H1 (cell line): ENCODE results near the gene MPV17. TPM values are rescaled to one million over a fixed set of nuclear protein-coding genes. Genes with fewer than 3 reads are reported as not detected.
"Not testable (repeated sequence)": the region's sequence is repeated elsewhere in the genome, so short reads cannot be mapped to it uniquely, and the experiment has no call there.

ENCODE experiments used
- CTCF ChIA-PET: fragments of 300-600 bp; sonication (Branson Sonifier 250); formaldehyde crosslinking; loops from one replicate; lab custom pipeline; 2021; ENCODE audit not compliant: partially characterized antibody; lab: Charles Lee
- POLR2A ChIA-PET: fragments of 300-600 bp; sonication (Branson Sonifier 250); formaldehyde crosslinking; loops from one replicate; lab custom pipeline; 2021; ENCODE audit warnings: inconsistent platforms; ENCODE audit not compliant: partially characterized antibody; lab: Charles Lee
- DNase-seq, 2 experiments: peaks; one replicate each; pipeline versions ENCODE4 v3.0.0 to v3.0.0-alpha.2; 2010 to 2022; ENCODE audit warnings: low spot score in 2 of 2, low read depth in 1 of 2, mixed read lengths in 1 of 2
- FAIRE-seq: peaks from 2 replicates; lab custom pipeline; 2011; peaks lifted over from hg19 to GRCh38; lab: Jason Lieb, UNC
- H2AFZ ChIP-seq: 2 replicates; pipeline ENCODE4 v1.8.1; 2012; ENCODE audit warnings: low read length, inconsistent platforms
- H2AK5ac ChIP-seq: 2 replicates; pipeline ENCODE4 v1.6.1; 2013; ENCODE audit warnings: low read depth, low read length
- H2BK120ac ChIP-seq: replicated peaks from 2 replicates; pipeline ENCODE3; 2013; ENCODE audit warnings: low read depth, low read length, inconsistent platforms
- H2BK12ac ChIP-seq: 2 replicates; pipeline ENCODE4 v1.6.1; 2013; ENCODE audit warnings: low read depth, low read length
- H2BK15ac ChIP-seq: 2 replicates; pipeline ENCODE4 v1.6.1; 2013; ENCODE audit warnings: low read length
- H2BK20ac ChIP-seq: 2 replicates; pipeline ENCODE4 v1.6.1; 2013; ENCODE audit warnings: low read length
- H2BK5ac ChIP-seq: 2 replicates; pipeline ENCODE4 v1.6.1; 2013; ENCODE audit warnings: low read depth, low read length
- H3K14ac ChIP-seq: 2 replicates; pipeline ENCODE4 v1.6.1; 2013; ENCODE audit warnings: inconsistent platforms; ENCODE audit not compliant: insufficient read length
- H3K18ac ChIP-seq: 2 replicates; pipeline ENCODE4 v1.6.1; 2013; ENCODE audit warnings: low read length; ENCODE audit errors: extremely low read depth
- H3K23ac ChIP-seq: 2 replicates; pipeline ENCODE4 v1.6.1; 2013; ENCODE audit warnings: inconsistent platforms; ENCODE audit not compliant: insufficient read length
- H3K23me2 ChIP-seq: 2 replicates; pipeline ENCODE4 v1.6.1; 2013; ENCODE audit warnings: low read depth, low read length
- H3K27ac ChIP-seq: 2 replicates; pipeline ENCODE4 v1.6.1; 2011; ENCODE audit warnings: low read depth, low read length, inconsistent platforms
- H3K27me3 ChIP-seq, 4 experiments: replicated peaks in 1 of 4; 1 replicate in 1 of 4; 2 replicates in 3 of 4; pipeline versions ENCODE4 v1.6.1 to v1.8.1; 2011 to 2013; ENCODE audit warnings: low read length in 3 of 4, mild to moderate bottlenecking in 3 of 4, inconsistent platforms in 2 of 4, mixed read lengths in 2 of 4, moderate library complexity in 1 of 4; ENCODE audit not compliant: control insufficient read depth in 3 of 4, insufficient read depth in 3 of 4; ENCODE audit errors: extremely low read depth in 1 of 4
- H3K36me3 ChIP-seq, 4 experiments: 2 replicates each; pipeline versions ENCODE4 v1.6.1 to v1.8.1; 2011 to 2013; ENCODE audit warnings: mild to moderate bottlenecking in 4 of 4, low read length in 3 of 4, moderate library complexity in 2 of 4, control low read depth in 1 of 4, inconsistent platforms in 1 of 4; ENCODE audit not compliant: insufficient read depth in 4 of 4, control insufficient read depth in 2 of 4
- H3K4ac ChIP-seq: replicated peaks from 2 replicates; pipeline ENCODE3; 2013; ENCODE audit warnings: low read length, low read depth, mixed read lengths, inconsistent platforms; ENCODE audit not compliant: insufficient read length
- H3K4me1 ChIP-seq, 4 experiments: replicated peaks in 1 of 4; 1 replicate in 1 of 4; 2 replicates in 3 of 4; pipeline versions ENCODE4 v1.6.1 to v1.8.1; 2011 to 2013; ENCODE audit warnings: low read length in 3 of 4, inconsistent platforms in 2 of 4, mixed read lengths in 1 of 4; ENCODE audit not compliant: insufficient read depth in 4 of 4, control insufficient read depth in 3 of 4
- H3K4me2 ChIP-seq, 2 experiments: 2 replicates each; pipeline versions ENCODE4 v1.6.1 to v1.8.1; 2011 to 2013; ENCODE audit warnings: low read depth in 2 of 2, low read length in 2 of 2, control low read depth in 1 of 2, inconsistent platforms in 1 of 2, mild to moderate bottlenecking in 1 of 2; ENCODE audit not compliant: insufficient read depth in 1 of 2
- H3K4me3 ChIP-seq, 4 experiments: fragments of 200-600, 300-600 bp in 1 of 4; sonication (generic), shearing (Covaris generic), sonication (Bioruptor Twin) in 1 of 4; 2 replicates each; pipeline versions ENCODE4 v1.5.1 to v1.8.1; 2011 to 2016; ENCODE audit warnings: low read length in 4 of 4, low read depth in 3 of 4, control low read depth in 2 of 4, inconsistent platforms in 2 of 4, mild to moderate bottlenecking in 2 of 4, mixed read lengths in 1 of 4, moderate library complexity in 1 of 4; ENCODE audit not compliant: insufficient read depth in 2 of 4; ENCODE audit errors: extremely low read depth in 1 of 4
- H3K56ac ChIP-seq: replicated peaks from 2 replicates; pipeline ENCODE3; 2013; ENCODE audit warnings: low read depth, mild to moderate bottlenecking, mixed read lengths, low read length, inconsistent platforms; ENCODE audit not compliant: insufficient read length
- H3K79me1 ChIP-seq: 2 replicates; pipeline ENCODE4 v1.6.1; 2013; ENCODE audit warnings: low read depth, low read length, control low read depth
- H3K79me2 ChIP-seq, 2 experiments: 2 replicates each; pipeline versions ENCODE4 v1.6.1 to v1.8.1; 2012 to 2013; ENCODE audit warnings: low read length in 2 of 2, mild to moderate bottlenecking in 2 of 2, inconsistent platforms in 1 of 2; ENCODE audit not compliant: insufficient read depth in 2 of 2, control insufficient read depth in 1 of 2
- H3K9ac ChIP-seq, 4 experiments: replicated peaks in 1 of 4; 1 replicate in 1 of 4; 2 replicates in 3 of 4; pipeline versions ENCODE4 v1.6.1 to v1.8.1; 2011 to 2013; ENCODE audit warnings: low read depth in 3 of 4, low read length in 3 of 4, control low read depth in 2 of 4, mild to moderate bottlenecking in 2 of 4, moderate library complexity in 2 of 4, inconsistent platforms in 1 of 4; ENCODE audit errors: extremely low read depth in 1 of 4
- H3K9me3 ChIP-seq, 2 experiments: 2 replicates each; pipeline versions ENCODE4 v1.6.1 to v1.8.1; 2012 to 2013; ENCODE audit warnings: mild to moderate bottlenecking in 2 of 2, moderate library complexity in 2 of 2, control low read depth in 1 of 2, inconsistent platforms in 1 of 2, low read depth in 1 of 2, low read length in 1 of 2, mixed read lengths in 1 of 2; ENCODE audit not compliant: insufficient read depth in 2 of 2
- H4K20me1 ChIP-seq, 2 experiments: replicated peaks in 1 of 2; 2 replicates each; pipeline versions ENCODE3 to v1.8.1; 2011 to 2013; ENCODE audit warnings: inconsistent platforms in 2 of 2, low read length in 2 of 2, mild to moderate bottlenecking in 1 of 2; ENCODE audit not compliant: insufficient read depth in 2 of 2, control insufficient read depth in 1 of 2
- H4K5ac ChIP-seq: 2 replicates; pipeline ENCODE4 v1.6.1; 2013; ENCODE audit warnings: low read length, low read depth, mixed read lengths, inconsistent platforms; ENCODE audit not compliant: insufficient read length
- H4K8ac ChIP-seq: 2 replicates; pipeline ENCODE4 v1.8.0; 2013; ENCODE audit warnings: mild to moderate bottlenecking, moderate library complexity, low read length, inconsistent platforms; ENCODE audit not compliant: insufficient read depth; ENCODE audit errors: extremely low read depth
- H4K91ac ChIP-seq: replicated peaks from 2 replicates; pipeline ENCODE3; 2013; ENCODE audit warnings: low read length, mixed read lengths, inconsistent platforms; ENCODE audit not compliant: insufficient read length
- RAD21 ChIP-seq, 2 experiments: IDR thresholded peaks in 1 of 2; conservative IDR thresholded peaks in 1 of 2; 2 replicates each; pipeline ENCODE4 v1.6.1; 2011; ENCODE audit warnings: low read depth in 2 of 2, low read length in 2 of 2, improper control_type of control experiment in 1 of 2, inconsistent platforms in 1 of 2, mild to moderate bottlenecking in 1 of 2, moderate library complexity in 1 of 2
- WGBS, 2 experiments: shearing (Covaris generic) in 1 of 2; methylation state at CpG; one replicate each; pipeline versions ENCODE4 v1.1.6 to v1.1.7; 2013 to 2015; ENCODE audit warnings: low lambda C conversion rate in 2 of 2, mixed read lengths in 2 of 2, inconsistent platforms in 1 of 2, low coverage in 1 of 2, missing lambda C conversion rate in 1 of 2; ENCODE audit not compliant: insufficient replicate concordance in 2 of 2, insufficient coverage in 1 of 2, insufficient read length in 1 of 2; ENCODE audit errors: extremely low coverage in 1 of 2, missing lambda C conversion rate in 1 of 2; 5-methylcytosine and 5-hydroxymethylcytosine counted together
- polyA plus RNA-seq, 7 experiments: library from polyadenylated mRNA; depleted of rRNA in 3 of 7; stranded (reverse) in 5 of 7; unstranded in 2 of 7; fragments of >200 nt in 5 of 7; fragments of 200-250 nt in 2 of 7; gene quantifications; 1 replicate in 5 of 7; 2 replicates in 1 of 7; 4 replicates in 1 of 7; pipeline versions ENCODE4 v1.2.1 to v1.2.3, GENCODE V29; 2011 to 2013; ENCODE audit warnings: missing spikeins in 2 of 7, mixed read lengths in 2 of 7
- total RNA-seq: library from RNA; stranded (reverse); fragmentation: NEBNext Ultra II Directional; extraction: Animal tissue kit (Norgen Biotek cat#: 25700); gene quantifications from 2 replicates; pipeline ENCODE4 v1.2.1, GENCODE V29; 2021

The MPV17 gene
- total and polyA plus RNA-seq, 2 of the 8 experiments (the other 6 are each of a cell fraction or from before 2014, with no cell fraction given): 45.2 to 181 TPM

- TF ChIP-seq RAD21 (IDR thresholded peaks at IDR 0.05 in 1 of 2, conservative IDR thresholded peaks at IDR 0.05 in 1 of 2; ENCODE audit: low read depth in 2 of 2, low read length in 2 of 2): peak; percentile 63 to 70
These were observed 19.5 kb downstream of the MPV17 start (continued) for GRCh38 chr2:27303093-27304025.

GRCh38 chr2:27300606-27301005, 22.3 kb downstream of the MPV17 start:
- H3K27me3 ChIP-seq: not testable (repeated sequence)
- POLR2A ChIA-PET: interaction anchor here (0.9 kb wide), 1 partner anchor 9 kb away, joined by 3 read pairs; no protein-coding TSS in a partner anchor

More at GRCh38 chr2:27300606-27301005, 22.3 kb downstream of the MPV17 start:
- not testable (repeated sequence) for H3K9me3 ChIP-seq, H3K18ac ChIP-seq, H3K14ac ChIP-seq, H2AK5ac ChIP-seq, H2BK5ac ChIP-seq, DNase-seq, H4K91ac ChIP-seq, H3K4me1 ChIP-seq, H3K79me2 ChIP-seq, H3K79me1 ChIP-seq, H2BK20ac ChIP-seq, H4K5ac ChIP-seq, H2BK120ac ChIP-seq, H4K8ac ChIP-seq, H3K23me2 ChIP-seq, H2BK12ac ChIP-seq, H3K23ac ChIP-seq, H2BK15ac ChIP-seq, H2AFZ ChIP-seq, H3K4me2 ChIP-seq, H3K27ac ChIP-seq, H3K36me3 ChIP-seq, H3K4me3 ChIP-seq, H3K56ac ChIP-seq, H3K9ac ChIP-seq, H4K20me1 ChIP-seq, FAIRE-seq, H3K4ac ChIP-seq
- WGBS, 2 experiments: 88% methylated on average over 4 of the region's 4 CpGs; no CpG with 5 or more reads in 1 of the 2 experiments
- CTCF ChIA-PET: interaction anchor here (0.9 to 12.3 kb wide), 16 partner anchors 12 to 276 kb away, joined by 3 to 413 read pairs (median 8); partner anchors contain the start of genes DNAJC5G, MPV17, SLC30A3 and TRIM54
